ENCODE results near the gene RFX8. TPM values are rescaled to one million over a fixed set of nuclear protein-coding genes. Genes with fewer than 3 reads are reported as not detected.

Gene RFX8
- total and polyA plus RNA-seq, 10 of the 15 experiments (the other 5 are each of a cell fraction or from before 2014, with no cell fraction given), result 0.19 TPM; not detected in 9

DNA sequence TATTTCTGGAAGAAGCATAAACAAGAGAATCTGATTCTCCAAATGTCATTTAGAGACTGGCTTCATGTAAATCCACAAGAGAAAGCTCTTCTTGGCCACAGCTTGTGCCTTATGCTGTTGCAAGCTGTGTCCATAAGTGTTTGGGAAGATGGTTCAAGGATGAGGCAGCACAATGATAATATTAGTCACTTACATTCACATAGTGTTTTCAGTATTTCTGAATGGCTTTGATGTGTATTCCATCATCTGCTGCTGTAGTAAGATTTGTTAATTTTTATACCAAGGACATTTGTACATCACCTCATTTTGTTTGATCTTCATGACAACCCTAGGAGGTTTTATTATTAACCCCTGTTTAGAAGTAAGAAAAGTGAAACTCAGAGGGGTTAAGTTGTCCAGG, 117.5 kb downstream of the RFX8 start:
- FAIRE-seq (no peak), ATAC-seq (no peak), DNase-seq (ENCODE audit: low read depth, low spot score) (no peak)
- H2AFZ ChIP-seq (ENCODE audit: control insufficient read depth, low read depth, low read length), result no peak overlapping the region
- H3K4me3 ChIP-seq, result no peak overlapping the region
- H3K9me3 ChIP-seq (replicated peaks; ENCODE audit: control insufficient read depth, insufficient read depth, low read length), result no peaks in the 10 kb centered on the region
- H3K4me2 ChIP-seq (ENCODE audit: control insufficient read depth, insufficient read depth), result no peak overlapping the region
- POLR2A ChIA-PET, result no interaction called here
- SMC1A ChIA-PET (ENCODE audit: uncharacterized antibody, unreplicated experiment), result no interaction called here
- no peaks in the 10 kb centered on the region for H3K79me2 ChIP-seq (ENCODE audit: control insufficient read depth, insufficient read depth, low read length)
- H3K36me3 ChIP-seq (ENCODE audit: control insufficient read depth in 2 of 2, insufficient read depth in 2 of 2, low read length in 1 of 2), result no peaks in the 10 kb centered on the region
- RAD21 ChIA-PET (ENCODE audit: unreplicated experiment), result no interaction called here
- in situ Hi-C loops (cut with MboI), result no loop called here
- intact Hi-C loops (cut with micrococcal nuclease; ENCODE audit: unreplicated experiment), result no loop called here
- H3K9ac ChIP-seq (ENCODE audit: control insufficient read depth, insufficient read depth, low read length), result no peak overlapping the region
- H3K27me3 ChIP-seq (replicated peaks in 1 of 2; ENCODE audit: control insufficient read depth in 2 of 2, insufficient read depth in 2 of 2, low read length in 1 of 2), result peaks cover 0 to 4% of the 10 kb centered on the region in 2 experiments; a peak in 1 of 4 replicates
- H3K27ac ChIP-seq (ENCODE audit: control insufficient read depth, insufficient read depth), result no peak overlapping the region
- CTCF ChIA-PET, result interaction anchor here (0.6 to 1.8 kb wide), 3 partner anchors 15 to 51 kb away, joined by 3 to 6 read pairs (median 3); no protein-coding TSS in a partner anchor
- TF ChIP-seq, protein P1, sequence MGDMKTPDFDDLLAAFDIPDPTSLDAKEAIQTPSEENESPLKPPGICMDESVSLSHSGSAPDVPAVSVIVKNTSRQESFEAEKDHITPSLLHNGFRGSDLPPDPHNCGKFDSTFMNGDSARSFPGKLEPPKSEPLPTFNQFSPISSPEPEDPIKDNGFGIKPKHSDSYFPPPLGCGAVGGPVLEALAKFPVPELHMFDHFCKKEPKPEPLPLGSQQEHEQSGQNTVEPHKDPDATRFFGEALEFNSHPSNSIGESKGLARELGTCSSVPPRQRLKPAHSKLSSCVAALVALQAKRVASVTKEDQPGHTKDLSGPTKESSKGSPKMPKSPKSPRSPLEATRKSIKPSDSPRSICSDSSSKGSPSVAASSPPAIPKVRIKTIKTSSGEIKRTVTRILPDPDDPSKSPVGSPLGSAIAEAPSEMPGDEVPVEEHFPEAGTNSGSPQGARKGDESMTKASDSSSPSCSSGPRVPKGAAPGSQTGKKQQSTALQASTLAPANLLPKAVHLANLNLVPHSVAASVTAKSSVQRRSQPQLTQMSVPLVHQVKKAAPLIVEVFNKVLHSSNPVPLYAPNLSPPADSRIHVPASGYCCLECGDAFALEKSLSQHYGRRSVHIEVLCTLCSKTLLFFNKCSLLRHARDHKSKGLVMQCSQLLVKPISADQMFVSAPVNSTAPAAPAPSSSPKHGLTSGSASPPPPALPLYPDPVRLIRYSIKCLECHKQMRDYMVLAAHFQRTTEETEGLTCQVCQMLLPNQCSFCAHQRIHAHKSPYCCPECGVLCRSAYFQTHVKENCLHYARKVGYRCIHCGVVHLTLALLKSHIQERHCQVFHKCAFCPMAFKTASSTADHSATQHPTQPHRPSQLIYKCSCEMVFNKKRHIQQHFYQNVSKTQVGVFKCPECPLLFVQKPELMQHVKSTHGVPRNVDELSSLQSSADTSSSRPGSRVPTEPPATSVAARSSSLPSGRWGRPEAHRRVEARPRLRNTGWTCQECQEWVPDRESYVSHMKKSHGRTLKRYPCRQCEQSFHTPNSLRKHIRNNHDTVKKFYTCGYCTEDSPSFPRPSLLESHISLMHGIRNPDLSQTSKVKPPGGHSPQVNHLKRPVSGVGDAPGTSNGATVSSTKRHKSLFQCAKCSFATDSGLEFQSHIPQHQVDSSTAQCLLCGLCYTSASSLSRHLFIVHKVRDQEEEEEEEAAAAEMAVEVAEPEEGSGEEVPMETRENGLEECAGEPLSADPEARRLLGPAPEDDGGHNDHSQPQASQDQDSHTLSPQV (IDR thresholded peaks at IDR 0.05), result no peak
- TF ChIP-seq SRF (IDR thresholded peaks at IDR 0.05; ENCODE audit: low read depth in 2 of 2, low read length in 2 of 2) (no peak), YBX1 (IDR thresholded peaks at IDR 0.05) (no peak), RFX5 (IDR thresholded peaks at IDR 0.05; ENCODE audit: low read depth, low read length) (no peak), FOXM1 (IDR thresholded peaks at IDR 0.05; ENCODE audit: low read depth, low read length) (no peak), NFYB (IDR thresholded peaks at IDR 0.05; ENCODE audit: insufficient read depth, low read depth, low read length) (no peak), WRNIP1 (IDR thresholded peaks at IDR 0.05; ENCODE audit: borderline replicate concordance, low read depth, low read length) (no peak)
- TF ChIP-seq, protein P2, sequence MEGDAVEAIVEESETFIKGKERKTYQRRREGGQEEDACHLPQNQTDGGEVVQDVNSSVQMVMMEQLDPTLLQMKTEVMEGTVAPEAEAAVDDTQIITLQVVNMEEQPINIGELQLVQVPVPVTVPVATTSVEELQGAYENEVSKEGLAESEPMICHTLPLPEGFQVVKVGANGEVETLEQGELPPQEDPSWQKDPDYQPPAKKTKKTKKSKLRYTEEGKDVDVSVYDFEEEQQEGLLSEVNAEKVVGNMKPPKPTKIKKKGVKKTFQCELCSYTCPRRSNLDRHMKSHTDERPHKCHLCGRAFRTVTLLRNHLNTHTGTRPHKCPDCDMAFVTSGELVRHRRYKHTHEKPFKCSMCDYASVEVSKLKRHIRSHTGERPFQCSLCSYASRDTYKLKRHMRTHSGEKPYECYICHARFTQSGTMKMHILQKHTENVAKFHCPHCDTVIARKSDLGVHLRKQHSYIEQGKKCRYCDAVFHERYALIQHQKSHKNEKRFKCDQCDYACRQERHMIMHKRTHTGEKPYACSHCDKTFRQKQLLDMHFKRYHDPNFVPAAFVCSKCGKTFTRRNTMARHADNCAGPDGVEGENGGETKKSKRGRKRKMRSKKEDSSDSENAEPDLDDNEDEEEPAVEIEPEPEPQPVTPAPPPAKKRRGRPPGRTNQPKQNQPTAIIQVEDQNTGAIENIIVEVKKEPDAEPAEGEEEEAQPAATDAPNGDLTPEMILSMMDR (IDR thresholded peaks at IDR 0.05 in 2 of 3, conservative IDR thresholded peaks at IDR 0.05 in 1 of 3; ENCODE audit: control insufficient read depth in 2 of 3, extremely low read depth in 1 of 3, insufficient read depth in 1 of 3, low read depth in 3 of 3, low read length in 3 of 3), result no peak
- TF ChIP-seq, protein P3, sequence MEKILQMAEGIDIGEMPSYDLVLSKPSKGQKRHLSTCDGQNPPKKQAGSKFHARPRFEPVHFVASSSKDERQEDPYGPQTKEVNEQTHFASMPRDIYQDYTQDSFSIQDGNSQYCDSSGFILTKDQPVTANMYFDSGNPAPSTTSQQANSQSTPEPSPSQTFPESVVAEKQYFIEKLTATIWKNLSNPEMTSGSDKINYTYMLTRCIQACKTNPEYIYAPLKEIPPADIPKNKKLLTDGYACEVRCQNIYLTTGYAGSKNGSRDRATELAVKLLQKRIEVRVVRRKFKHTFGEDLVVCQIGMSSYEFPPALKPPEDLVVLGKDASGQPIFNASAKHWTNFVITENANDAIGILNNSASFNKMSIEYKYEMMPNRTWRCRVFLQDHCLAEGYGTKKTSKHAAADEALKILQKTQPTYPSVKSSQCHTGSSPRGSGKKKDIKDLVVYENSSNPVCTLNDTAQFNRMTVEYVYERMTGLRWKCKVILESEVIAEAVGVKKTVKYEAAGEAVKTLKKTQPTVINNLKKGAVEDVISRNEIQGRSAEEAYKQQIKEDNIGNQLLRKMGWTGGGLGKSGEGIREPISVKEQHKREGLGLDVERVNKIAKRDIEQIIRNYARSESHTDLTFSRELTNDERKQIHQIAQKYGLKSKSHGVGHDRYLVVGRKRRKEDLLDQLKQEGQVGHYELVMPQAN (conservative IDR thresholded peaks at IDR 0.05), result no peak
- no peaks in the 10 kb centered on the region for H4K20me1 ChIP-seq (ENCODE audit: control insufficient read depth, insufficient read depth)
- no TSS peak for BruUV-seq (replicated peaks)
- H3K4me1 ChIP-seq (ENCODE audit: control insufficient read depth, insufficient read depth, low read length), result no peaks in the 10 kb centered on the region

Measured in GM12878 (cell line).